ENCODE results near the gene FPGS. TPM values are rescaled to one million over a fixed set of nuclear protein-coding genes. Genes with fewer than 3 reads are reported as not detected.

The FPGS gene
- total RNA-seq, 2 donors from 2014 or later = 31.4 to 47.0 TPM

DNA sequence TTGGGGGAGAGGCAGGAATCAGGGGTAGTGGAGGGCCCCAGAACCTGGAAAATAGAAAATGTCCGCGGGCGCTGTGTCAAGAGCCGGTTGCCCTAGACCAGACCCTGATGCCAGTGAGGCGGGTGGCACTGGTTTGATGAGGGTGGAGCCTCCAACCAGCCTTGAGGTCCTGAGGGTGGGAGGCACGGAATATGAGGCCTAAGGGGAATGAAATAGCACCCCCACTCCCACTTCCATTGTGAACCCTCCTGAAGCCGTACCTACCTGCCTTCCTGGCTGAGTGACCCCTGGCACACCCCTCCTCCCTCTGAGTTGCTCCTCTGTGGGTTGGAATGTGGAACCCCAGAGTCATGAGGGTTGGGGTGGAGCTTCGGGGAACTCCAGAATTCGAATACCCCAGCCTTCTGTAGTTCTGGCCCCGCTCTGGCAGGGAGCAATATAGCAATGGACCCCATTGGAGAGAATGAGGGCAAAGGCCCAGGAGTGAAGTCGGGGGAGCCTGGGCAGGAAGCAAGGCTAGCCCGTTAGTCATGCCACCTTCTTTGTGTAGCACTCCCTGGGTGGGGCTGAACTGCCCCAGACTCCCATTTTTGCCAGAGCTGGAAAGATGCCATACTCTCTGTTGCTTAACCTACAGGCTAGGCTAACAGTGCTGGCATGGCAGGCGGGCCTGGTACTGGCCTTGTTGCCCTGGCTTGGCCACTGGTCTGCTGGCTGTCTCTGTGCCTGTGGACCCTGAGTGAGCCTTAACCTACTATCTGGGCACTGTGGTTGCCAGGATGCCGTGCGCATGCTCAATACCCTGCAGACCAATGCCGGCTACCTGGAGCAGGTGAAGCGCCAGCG is 1.0 kb downstream of the FPGS start:
- intact Hi-C loops (cut with DNase I, micrococcal nuclease) = no loop called here
- ATAC-seq (peak; percentile 35), DNase-seq (peak; percentile 48 to 66)

DNA sequence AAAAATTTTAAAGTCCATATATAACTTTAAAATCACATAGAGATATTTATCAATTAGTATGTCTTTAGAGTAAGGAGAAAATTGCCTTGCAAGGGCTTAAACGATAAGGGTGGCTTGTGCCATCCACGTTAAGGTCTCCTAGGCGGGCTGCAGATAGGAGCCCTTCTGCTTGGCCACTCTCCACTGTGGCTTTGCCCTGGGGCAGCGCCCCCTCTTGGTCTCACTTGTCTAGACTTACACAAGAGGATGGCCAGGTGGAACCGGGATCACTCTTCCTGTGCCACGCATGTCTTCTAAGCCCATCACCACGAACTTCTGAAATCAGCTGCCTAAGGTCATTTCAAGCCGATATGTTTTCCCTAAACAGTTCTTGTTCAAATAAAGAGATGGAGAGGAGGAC is 2.9 kb downstream of the FPGS start:
- intact Hi-C loops (cut with DNase I, micrococcal nuclease) = no loop called here
- no peak for ATAC-seq

GRCh38 chr9:127806871-127807270 is 4.2 kb downstream of the FPGS start:
- no peak for ATAC-seq
- intact Hi-C loops (cut with DNase I, micrococcal nuclease) = no loop called here
- DNase-seq = no peak

More for the DNA sequence above, 2.9 kb downstream of the FPGS start:
- DNase-seq = peak in 1 of 2 donors; percentile 58

- no peak for ATAC-seq
- intact Hi-C loops (cut with DNase I, micrococcal nuclease) = no loop called here
- DNase-seq = no peak
Observed at GRCh38 chr9:127808347-127809001, 5.8 kb downstream of the FPGS start.

- DNase-seq (no peak), ATAC-seq (peak; percentile 2)
- intact Hi-C loops (cut with DNase I, micrococcal nuclease) = no loop called here
Observed at GRCh38 chr9:127809002-127809539, 6.4 kb downstream of the FPGS start.

- ATAC-seq (peak; percentile 93), DNase-seq (peak; percentile 71 to 83)
- intact Hi-C loops (cut with DNase I, micrococcal nuclease) = no loop called here
Observed at GRCh38 chr9:127809540-127810377, 7.1 kb downstream of the FPGS start.

DNA sequence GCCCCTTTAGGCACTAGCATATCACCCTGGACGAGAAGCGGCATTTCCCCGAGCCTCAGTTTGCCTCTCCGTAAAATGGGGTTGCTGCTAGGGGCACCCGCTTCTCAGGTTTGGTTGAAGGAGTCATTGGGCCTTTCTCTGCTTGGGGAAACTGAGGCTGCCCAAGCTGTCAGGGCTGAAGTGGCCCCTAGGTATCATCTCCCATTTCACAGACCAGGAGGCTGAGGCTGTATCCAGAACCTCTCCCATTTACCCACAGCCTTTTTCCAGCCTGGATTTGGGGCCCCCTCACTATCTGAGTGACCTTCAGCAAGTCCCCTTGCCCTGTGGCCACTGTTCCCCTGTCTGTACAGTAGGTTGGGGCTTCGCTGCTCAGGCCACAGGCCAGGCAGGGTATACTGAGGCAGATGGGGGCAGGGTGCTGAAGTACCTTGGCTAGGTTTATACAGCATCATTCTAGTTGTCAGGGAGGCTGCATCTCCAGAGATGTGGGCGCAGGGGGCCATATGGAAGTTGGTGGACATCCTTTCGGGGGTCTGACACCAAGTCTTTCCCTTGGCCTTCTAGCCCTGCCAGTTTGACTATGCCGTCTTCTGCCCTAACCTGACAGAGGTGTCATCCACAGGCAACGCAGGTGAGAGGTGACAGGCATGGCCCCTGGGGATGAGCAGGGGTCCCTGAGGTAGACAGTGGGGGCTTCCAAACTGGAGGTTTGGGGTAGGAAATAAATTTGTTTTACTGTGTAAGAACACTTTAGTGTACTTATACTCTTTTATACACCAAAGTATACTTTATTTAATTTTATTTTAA is 7.9 kb downstream of the FPGS start:
- no peak for ATAC-seq
- no peak for DNase-seq
- intact Hi-C loops (cut with DNase I, micrococcal nuclease) = no loop called here

- no peak for ATAC-seq
- no peak for DNase-seq
- intact Hi-C loops (cut with DNase I, micrococcal nuclease) = no loop called here
Observed at GRCh38 chr9:127812011-127812410, 9.3 kb downstream of the FPGS start.

DNA sequence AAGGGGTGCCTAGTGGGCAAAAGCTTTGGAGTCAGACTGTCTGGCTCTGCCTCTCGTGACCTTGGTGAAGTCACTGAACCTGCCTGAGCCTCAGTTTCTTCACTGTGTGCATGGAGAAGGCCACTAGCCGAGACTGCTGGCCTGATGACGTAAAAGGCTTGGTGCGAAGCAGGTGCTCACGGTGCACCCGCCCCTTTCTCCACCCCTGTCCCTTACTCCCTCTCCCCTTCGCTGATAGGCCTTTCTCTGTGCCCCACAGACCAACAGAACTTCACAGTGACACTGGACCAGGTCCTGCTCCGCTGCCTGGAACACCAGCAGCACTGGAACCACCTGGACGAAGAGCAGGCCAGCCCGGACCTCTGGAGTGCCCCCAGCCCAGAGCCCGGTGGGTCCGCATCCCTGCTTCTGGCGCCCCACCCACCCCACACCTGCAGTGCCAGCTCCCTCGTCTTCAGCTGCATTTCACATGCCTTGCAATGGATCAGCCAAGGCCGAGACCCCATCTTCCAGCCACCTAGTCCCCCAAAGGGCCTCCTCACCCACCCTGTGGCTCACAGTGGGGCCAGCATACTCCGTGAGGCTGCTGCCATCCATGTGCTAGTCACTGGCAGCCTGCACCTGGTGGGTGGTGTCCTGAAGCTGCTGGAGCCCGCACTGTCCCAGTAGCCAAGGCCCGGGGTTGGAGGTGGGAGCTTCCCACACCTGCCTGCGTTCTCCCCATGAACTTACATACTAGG is 10.4 kb downstream of the FPGS start:
- ATAC-seq (no peak), DNase-seq (no peak)
- intact Hi-C loops (cut with DNase I, micrococcal nuclease) = no loop called here

GRCh38 chr9:127813686-127814226 is 11.1 kb downstream of the FPGS start:
- DNase-seq = no peak
- intact Hi-C loops (cut with DNase I, micrococcal nuclease) = no loop called here
- ATAC-seq = no peak

- intact Hi-C loops (cut with DNase I, micrococcal nuclease) = no loop called here
Observed at GRCh38 chr9:127814619-127815511, 12.2 kb downstream of the FPGS start.

GRCh38 chr9:127815512-127816361 is 13.1 kb downstream of the FPGS start:
- DNase-seq (no peak), ATAC-seq (no peak)
- intact Hi-C loops (cut with DNase I, micrococcal nuclease) = no loop called here

More at GRCh38 chr9:127814619-127815511, 12.2 kb downstream of the FPGS start:
- ATAC-seq (no peak), DNase-seq (no peak)

DNA sequence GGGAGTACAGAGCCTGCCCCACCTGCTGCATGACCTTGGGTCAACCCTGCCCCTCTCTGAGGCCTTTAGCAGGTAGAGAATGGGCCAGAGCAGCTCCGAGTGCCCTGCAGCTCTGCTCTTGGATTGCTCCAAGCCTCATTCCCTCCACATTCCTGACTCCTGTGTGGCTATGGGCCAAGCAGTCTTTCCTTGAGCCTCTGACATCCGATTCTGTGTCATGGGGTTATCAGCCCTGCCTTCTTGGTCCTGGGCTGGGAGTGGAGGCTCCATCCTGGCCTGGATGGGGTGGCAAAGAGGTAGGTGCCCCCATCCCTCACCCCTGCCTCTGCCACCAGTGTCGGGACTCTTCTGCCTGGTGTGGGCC is 13.7 kb downstream of the FPGS start:
- intact Hi-C loops (cut with DNase I, micrococcal nuclease) = no loop called here
- ATAC-seq (no peak), DNase-seq (no peak)

GRCh38 chr9:127816728-127817127 is 14.0 kb downstream of the FPGS start:
- intact Hi-C loops (cut with DNase I, micrococcal nuclease) = no loop called here
- no peak for ATAC-seq
- no peak for DNase-seq

DNA sequence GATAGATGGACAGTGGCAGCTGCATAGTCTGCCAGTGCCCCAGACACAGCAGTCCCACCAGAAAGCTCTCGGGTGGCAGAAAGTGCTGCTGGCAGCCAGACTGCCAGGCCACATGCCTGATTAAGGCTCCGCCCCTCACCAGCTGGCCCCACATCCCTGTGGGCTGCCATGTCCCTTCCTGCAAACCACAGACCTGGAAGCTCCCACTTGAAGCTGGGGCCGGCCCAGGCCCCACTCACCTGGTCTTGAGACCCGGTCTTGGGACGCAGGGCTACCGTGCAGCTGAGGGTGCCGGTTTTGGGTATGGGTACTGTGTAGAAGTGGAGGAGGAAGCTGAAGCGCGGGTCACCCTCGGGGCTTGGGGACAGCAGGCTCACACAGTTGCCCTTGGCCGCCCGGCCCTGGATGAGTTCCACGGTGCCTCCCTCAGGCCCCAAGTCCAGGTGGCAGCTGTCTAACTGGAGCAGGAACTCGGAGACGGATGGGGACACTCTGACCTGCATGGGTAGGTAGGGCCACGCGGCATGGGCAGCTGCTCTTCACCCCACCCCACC is 15.3 kb downstream of the FPGS start:
- DNase-seq (no peak), ATAC-seq (peak; percentile 5)
- intact Hi-C loops (cut with DNase I, micrococcal nuclease) = no loop called here
